Right kidney (tissue), 9 donors: ENCODE data around the gene RYR1.

Experiments
- DNase-seq: peaks from one replicate; pipeline ENCODE4 v3.0.0-alpha.2; 2016
- long read RNA-seq, 8 donors: transcript quantifications; one replicate each; lab custom pipeline, GENCODE V29; 2026

Gene RYR1
- long read RNA-seq, donor 1 = 0 reads
- long read RNA-seq, donor 2 = 0 reads
- long read RNA-seq, donor 3 = 0 reads
- long read RNA-seq, donor 4 = 0 reads
- long read RNA-seq, donor 5 = 0 reads
- long read RNA-seq, donor 6 = 0 reads
- long read RNA-seq, donor 7 = 0 reads
- long read RNA-seq, donor 8 = 0 reads

DNA sequence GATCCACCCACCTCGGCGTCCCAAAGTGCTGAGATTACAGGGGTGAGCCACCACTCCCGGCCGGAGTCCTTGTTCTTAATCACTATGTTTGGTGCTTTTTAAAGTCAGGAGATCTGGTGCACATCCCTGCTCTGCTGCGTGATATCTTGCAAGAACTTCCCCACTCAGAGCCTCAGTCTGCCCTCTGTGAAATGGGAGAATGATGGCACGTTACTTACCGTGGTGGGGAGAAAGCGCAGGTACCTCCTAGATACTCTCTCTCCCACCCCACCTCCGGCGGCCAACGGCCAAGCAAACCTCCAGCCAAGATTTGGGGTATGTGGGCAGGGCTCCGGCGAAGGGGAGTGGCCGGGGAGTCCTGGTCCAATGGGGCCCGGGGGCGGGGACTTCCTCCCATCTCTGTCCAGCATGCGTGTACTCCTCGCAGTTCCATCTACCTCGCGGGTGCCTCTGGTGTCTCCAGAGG lies at the start of gene RYR1:
Gene RYR1 (plus strand): TSS at position 424 of the 466 bp plus-strand sequence. CDS start 139 bp downstream, outside the sequence.
- no peak for DNase-seq

DNA sequence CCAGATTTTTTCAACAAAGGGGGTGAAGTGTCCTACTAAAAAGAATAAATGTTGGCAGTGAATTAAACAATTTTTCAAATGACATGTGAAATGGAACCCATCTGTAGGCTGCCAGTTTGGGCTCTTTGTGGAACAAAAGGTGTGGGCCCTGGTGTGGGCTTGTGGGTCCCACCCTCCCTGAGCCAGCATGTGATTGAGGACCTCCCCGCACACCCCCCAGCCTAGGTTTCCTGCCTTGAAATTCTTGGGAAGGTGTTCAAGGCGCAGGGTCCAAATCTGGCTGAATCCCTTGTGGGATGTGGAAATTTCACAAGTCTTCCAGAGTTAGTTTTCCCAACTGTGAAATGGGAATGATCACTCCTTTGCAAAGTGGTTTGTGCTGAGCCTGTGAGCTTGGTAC lies 49.7 kb upstream of the RYR1 start:
- no peak for DNase-seq

DNA sequence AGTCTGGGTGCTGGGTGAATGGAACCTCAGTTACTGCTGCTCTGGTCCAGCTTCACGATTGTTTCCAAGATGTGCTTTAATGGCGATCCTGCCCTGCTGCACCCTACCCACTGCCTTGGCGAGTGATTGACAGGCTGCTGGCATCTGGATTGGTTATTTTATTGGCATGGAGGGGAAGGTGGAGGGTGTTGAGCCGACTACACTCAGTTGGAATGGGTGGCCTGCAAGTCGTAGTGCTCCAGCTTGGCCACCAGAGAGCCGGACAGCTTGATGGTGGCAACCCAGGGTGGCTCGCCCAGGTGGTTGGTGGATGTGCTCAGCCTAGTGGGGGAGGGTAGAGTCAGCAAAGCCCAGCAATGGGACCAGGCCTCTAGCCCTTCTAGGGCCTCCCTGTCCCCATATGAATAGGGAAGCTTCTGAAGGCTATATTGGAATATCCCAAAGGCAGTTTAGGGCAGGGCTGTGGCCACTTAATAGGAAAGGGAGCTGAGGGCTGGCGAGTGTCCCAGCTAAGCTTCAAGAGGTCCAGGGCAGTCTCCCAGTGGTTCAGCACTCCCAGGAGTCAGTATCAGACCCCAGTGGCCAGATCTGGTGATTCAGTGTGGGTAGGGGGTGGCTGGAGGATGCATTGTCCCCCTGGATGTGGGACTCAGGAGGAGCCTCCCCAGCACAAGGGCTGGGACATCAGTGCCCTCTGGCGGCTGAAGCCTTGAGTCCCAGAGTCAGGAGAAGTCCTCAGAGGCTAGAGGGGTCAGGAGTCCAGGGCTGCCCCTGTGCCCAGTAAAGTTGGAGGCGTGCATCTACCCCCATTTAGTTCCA lies 49.1 kb upstream of the RYR1 start:
- no peak for DNase-seq

DNA sequence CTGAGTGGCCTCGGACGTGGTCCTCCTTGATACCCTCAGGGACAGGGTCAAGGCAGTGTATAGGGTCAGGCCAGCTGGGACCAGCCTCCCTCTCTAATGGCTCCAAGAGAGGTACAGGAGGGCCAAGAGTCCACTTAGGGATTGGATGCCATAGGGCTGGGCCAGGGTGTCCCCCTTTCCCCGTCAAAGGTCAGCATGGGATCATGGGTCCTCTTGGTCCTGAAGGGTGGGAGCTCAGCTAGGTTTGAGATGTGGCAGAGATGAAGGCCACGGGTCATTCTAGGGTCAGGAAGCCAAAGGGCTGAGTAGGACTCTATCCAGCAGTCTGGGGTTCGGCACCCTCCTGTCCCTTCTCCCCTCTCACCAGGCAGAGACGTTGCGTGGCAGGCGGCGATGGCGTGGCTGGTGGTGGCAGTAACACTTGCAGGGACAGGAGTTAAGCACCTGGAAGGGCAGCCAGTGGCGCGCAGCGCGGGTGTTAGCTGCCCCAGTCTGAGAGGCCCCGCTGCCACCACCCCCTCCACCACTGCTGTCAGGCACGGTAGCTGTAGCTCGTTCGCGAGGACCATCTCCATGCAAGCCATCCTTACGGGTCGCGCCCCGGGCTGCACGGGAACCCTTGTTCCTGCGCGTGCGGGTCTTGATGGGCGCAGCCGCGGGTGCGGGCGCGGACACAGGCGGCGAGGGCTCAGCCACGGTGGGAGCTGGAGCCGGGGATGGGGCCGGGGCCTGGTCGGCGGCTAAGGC lies 48.3 kb upstream of the RYR1 start:
- peak; percentile 26 for DNase-seq

DNA sequence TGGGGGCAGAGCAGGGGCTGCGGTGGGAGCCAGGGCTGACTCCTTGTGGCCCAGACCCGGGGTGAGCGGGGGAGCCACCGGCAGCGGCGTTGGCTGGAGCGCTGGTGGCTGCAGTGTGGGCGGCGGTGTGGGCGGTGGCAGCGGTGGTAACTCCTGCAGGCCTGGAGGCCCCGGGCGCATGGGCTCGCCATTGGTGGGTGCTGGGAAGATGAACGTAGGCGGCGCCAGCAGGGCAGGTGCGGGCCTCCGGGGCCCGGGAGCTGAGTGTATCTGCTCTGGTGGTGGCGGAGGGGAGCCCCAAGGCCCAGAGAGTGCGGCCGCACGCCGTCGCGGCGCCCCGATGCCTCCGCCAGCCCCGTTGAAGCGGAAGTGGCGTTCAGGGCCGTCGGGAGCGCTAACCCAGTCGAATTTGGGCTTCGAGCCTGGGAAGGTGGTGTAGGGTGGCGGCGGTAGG lies 47.7 kb upstream of the RYR1 start:
- DNase-seq = no peak

DNA sequence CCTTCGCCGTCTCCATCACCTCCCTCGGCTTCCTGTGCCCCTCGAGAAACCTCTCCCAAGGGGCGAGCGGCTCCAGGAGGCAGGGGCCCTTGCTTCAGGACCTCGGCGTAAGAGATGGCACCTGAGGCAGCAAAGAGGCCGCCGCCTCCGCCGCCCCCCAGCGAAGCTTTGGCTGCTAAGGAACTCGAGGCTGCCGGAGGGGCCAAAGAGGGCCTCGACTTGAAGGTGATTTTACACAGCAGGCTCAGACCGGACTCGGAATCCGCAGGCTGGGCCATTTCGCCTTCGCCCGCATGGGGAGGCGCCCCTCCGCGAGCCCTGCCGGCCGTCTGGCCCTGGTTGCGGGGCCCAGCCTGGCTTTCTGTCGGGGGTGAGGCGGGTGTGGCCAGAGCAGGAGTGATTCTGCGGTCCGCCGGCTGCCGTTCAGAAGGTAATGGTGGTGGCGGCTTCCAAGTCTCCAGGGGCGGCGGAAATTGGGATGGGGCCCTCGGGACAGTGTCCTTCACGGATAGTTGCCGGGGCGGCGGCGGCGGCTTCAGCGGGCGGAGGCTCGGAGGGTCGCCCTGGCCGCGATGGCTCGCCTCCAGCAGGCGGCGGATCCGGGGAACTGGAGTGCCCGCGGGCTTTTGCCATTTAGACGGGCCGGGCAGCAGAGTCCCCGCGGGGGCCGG lies 47.1 kb upstream of the RYR1 start:
- peak; percentile 57 for DNase-seq

DNA sequence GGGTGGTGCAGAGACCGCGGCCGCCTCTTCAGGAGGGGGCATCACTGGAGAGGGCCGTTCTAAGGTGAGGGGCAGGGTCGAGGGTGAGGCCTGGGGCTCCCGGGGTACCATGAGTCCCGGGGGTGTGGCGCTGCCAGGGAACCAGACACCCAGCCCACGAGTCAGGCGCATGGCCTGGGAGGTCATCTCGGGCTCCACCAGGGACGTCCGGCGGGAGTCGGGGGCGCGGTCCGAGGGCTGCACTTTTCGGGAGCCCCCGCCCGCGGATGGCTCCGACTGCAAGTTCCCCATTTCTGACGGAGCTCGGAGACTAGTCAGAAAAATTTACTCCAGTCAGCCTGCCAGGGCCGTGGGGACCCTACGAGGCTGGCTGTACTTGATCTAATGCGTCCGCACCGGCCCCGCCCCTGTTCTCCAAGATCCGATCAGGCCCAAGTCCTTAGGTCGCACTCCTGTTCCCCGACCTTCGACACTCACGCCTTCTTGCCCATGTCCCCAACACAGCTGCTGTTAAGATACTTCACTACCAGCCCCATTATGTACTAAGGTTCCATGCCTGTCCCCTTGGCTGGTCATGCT lies 46.4 kb upstream of the RYR1 start:
- DNase-seq = peak; percentile 56

DNA sequence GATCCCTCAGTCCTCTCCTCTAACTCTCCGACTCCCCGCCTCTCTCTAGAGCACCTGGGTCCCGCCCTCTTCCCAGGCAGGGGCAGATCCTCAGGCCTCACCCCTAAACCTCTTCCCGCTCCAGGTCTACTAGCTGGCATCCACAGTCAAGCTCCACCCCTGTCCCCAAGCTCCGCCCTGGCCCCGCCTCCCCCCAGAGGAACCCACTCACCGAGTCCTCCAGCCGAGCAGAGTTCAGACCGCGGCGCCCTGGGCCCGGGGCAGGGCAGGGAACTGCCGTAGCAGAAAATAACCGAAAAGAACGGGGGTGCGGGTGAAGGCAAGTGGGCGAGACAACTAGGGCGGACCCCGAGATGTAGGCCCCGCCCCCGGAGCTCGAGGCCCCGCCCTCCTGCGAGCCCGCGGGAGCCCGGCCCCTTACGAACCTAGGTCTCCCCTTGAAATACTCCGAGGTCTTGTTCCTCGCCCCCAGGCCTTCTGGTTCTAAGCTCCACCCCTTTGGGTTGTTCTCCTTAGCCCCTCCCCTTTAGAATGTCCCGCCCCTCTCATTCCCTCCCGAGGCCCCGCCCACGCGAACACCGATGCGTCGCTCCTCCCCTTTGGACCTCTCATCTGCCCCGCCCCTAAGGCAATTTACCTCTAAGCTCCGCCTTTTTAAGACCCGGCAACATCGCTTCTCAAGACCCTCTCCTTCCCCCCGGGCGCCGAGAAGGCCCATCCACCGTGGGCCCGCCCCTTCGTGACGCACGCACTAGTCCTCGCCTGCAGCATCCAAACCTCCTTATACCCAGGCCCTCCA lies 45.7 kb upstream of the RYR1 start, which contains the start of gene GGN:
Gene GGN (minus strand): TSS at position 485 of the 799 bp plus-strand sequence. CDS start 773 bp downstream, outside the sequence.
- DNase-seq = peak; percentile 76

DNA sequence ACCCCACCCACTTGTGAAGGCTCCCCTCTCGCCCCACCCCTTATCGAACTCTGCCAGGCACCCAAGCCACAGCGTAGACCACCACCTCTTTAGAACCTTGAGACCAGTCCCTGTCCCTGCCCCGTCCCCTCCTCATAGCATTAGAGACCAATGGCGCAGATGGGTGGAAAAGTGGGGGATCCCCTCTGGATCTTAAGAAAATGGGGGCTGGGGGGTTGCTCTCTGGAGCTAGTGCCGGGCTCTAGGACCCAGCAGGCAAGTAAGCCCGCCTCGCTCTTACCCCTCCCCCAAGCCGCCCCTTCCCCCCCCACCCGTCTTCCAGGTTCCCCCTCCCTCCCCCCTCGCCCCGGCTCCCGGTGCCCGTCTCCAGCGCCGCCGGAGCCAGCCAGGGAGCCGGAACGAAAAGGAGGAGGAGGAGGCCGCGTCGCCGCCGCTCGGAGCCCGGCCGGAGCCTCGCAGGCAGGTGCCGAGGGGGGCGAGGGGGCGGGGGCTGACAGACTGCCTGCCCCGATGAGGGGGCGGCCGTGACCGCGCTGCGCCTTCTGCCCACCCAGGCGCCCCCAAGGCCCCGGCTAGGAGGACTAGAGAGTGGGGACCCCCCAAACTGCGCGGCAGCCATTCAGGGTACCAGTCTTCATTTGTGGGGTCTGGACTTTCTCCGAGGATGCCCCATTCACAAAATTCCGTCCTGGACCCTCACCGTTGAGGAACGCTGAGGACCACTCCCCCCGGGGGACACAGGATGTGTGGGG lies 45.0 kb upstream of the RYR1 start, which contains the start of gene SPRED3:
Gene SPRED3 (plus strand): TSS at position 349 of the 752 bp plus-strand sequence. CDS start 1,606 bp downstream, outside the sequence.
- DNase-seq = peak; percentile 45

DNA sequence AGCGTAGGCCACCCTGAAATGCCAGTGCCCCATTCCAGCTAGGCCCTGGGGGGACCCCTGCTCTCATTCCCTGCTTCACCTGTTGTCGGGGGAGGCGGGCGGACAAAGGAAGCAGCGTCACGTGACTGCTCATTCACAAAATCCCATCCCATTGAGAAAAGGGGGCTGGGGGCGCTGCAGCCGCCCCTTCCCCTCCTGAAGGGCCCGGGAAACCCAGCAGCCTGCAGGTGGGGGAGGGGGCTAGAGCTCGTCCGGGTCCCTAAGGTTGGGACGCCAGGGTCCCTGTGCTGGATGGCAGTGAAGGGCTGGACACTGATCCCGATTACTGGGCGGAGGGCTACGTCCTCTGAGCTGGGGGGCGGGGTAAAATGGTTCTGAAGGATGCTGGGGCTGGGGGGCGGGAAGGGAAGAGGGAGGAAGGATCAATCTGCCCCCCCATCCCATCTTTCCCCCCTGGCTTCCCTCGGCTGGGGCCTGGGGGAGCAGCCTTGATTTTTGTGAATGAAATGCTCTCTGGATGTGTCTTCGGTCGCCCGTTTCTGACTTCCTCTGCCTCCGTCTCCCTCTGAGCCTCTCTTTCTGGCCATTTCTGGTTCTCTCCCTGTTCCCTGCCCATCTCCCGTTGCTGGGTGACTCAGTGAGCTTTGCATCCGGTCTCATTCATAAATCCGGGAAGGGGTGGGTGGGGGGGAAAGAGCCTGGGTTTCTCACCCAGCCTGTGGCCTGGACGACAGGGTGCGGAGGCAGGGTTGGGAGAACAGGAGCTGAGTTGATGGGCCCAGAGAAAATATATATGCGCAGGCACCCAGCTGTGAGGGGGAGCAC lies 44.2 kb upstream of the RYR1 start:
- DNase-seq = peak; percentile 67

DNA sequence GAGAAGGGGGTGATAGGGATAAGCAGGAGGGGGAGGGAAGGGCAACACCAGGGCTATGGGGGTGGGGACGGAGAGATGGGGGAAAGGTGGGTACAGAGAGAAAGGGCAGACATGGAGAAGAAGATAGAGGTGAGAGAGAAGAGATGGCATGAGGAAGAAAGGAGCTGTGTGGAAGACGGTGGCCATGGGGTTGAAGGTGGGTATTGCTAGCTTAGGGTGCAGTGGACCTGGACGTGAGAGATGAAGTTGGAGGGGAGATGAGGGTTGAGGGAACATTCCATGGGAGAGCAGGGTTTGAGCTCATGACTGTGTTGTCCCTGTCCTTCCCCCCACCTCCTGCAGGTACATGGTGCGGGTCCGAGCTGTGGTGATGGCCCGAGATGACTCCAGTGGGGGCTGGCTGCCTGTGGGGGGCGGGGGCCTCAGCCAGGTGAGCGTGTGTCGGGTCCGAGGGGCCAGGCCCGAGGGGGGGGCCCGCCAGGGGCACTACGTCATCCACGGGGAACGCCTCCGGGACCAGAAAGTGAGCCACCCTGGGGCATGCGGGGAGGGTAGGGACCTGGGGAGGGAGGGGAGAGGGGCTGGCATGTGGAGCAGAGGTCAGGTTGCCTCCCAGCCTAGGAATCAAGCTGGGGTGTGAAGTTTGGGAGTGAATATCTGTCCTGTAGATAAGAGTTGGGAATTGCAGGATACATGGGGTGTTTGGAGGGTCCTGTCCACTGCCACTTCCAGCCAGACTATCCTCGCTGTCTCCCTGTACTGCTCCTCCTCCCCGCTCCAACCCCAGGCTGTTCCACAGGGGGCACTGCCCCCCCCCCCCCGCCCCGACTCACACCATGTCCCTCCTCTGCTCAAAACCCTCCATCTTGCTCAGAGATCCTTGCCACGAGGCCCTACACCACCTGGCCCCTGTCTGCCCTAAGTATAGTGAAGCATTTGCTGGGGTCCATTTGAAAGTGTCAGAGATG lies 43.2 kb upstream of the RYR1 start:
- no peak for DNase-seq

DNA sequence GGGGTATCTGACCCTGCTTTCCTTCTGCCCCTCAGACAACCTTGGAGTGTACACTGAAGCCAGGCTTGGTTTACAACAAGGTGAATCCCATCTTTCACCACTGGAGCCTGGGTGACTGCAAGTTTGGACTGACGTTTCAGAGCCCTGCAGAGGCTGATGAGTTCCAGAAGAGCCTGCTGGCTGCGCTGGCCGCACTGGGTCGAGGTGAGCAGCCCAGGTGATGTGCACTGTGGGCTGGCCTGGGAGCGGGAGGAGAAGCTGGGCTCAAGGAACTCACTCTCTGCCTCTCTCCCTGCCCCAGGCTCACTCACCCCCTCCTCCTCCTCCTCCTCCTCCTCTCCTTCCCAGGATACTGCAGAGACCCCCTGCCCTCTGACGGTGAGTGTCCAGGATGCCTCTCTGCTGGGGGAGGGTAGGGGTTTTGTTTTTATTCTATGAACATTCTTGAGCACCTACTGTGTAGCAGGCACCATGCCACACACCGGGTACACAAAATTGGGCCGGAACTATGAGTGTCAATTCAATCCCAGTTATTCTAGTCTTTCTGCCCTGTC lies 41.5 kb upstream of the RYR1 start:
- DNase-seq = no peak

DNA sequence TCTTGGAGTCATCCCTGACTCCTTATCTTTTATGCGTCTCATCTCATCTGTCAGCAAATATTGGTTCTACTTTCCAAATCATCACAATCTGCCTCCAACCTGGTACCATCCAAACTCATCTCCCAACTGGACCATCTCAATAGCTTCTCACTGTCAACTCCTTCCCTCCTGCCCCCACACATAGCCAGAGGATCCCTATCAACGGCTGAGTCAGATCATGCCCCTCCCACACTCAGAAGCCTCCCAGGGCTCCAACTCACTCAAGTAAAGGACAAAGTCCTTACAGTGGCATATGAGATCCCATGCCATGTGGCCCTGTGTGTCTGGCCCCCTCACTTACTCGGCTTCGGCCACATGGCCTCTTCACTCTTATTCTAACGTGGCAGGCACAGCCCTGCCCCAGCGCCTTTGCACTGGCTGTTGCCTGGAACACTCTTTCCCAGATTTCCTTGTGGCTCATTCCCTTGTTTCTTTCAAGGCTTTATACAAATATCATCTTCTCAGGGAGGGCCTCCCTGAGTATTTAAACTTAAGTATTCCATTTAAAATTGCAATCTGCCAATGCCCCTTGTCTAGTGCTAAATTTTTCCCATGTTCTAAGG lies 40.7 kb upstream of the RYR1 start:
- no peak for DNase-seq

DNA sequence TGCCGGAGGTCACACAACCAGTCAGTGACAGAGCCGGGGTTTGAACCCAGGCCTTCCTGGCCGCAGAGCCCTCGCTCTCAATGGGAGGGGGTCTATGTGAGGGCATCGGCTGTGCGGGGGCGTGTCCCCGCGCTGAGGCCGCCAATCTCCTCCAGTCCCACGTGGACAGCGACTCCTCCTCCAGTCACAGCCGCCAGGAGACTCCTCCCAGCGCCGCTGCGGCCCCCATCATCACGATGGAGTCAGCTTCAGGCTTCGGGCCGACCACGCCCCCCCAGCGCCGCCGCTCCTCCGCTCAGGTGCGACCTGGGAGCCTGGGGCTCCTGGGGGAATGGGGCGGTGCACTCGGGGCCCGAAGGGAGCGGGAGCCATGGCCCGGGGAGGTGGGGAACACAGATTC lies 39.0 kb upstream of the RYR1 start:
- peak; percentile 51 for DNase-seq

DNA sequence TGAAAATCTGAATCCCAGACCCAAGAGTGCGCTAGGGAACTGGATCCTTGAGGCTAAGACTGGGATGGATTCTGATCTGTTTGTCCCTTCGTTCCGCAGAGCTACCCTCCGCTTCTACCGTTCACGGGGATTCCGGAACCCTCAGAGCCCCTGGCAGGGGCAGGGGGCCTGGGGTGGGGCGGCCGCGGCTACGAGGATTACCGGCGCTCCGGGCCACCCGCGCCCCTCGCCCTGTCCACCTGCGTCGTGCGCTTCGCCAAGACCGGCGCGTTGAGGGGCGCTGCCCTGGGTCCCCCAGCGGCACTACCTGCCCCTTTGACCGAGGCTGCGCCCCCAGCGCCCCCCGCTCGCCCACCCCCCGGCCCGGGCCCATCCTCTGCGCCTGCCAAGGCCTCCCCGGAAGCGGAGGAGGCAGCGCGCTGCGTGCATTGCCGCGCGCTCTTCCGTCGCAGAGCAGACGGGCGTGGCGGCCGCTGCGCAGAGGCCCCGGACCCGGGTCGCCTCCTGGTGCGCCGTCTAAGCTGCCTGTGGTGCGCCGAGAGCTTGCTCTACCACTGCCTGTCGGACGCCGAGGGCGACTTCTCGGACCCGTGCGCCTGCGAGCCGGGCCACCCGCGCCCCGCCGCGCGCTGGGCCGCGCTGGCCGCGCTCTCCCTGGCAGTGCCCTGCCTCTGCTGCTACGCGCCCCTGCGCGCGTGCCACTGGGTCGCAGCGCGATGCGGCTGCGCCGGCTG lies 37.9 kb upstream of the RYR1 start:
- DNase-seq = peak; percentile 51

DNA sequence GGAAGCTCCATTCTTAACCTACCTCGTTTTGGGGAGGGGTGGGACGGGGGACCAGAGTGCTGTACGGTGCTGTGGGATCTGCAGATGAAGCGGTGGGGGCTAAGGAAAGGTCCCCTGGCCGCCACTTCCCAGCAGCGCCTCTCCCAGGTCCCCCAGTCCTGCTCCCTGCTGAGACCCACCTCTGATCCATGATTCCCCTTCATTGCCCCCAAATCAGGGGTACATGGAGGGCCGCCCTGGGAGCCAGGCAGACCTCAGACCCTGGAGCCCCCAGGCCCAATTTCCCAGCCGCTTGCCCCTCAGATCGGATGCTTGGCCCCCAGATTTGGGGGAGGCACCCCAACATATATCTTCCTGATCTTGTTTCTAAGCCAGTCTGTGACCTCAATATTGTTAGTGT lies 34.4 kb upstream of the RYR1 start:
- DNase-seq = no peak

DNA sequence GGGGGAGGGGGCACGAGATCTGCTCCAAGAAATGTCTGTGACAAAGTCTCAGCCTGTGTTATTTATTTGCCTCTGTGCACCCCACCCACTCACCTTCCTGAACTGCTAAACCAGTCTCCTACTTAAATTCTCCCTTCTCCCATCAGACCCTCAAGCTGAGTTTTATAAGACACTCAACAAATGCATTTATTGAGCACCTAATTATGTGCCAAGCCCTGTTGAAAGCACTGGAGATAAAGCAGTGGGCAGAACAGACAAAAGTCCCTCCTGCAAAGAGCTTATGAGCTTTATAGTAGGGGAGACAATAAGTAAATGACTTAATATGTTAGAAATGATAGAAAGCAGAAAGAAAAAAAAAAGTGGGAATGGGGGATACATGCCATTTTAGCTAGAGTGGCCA lies 34.0 kb upstream of the RYR1 start:
- no peak for DNase-seq
